ENCODE results near the gene RNU4-1. TPM values are rescaled to one million over a fixed set of nuclear protein-coding genes. Genes with fewer than 3 reads are reported as not detected.
"Not testable (repeated sequence)": the region's sequence is repeated elsewhere in the genome, so short reads cannot be mapped to it uniquely, and the experiment has no call there.

The RNU4-1 gene
- total RNA-seq, 1 donor from 2014 or later, result 3,252 TPM

DNA sequence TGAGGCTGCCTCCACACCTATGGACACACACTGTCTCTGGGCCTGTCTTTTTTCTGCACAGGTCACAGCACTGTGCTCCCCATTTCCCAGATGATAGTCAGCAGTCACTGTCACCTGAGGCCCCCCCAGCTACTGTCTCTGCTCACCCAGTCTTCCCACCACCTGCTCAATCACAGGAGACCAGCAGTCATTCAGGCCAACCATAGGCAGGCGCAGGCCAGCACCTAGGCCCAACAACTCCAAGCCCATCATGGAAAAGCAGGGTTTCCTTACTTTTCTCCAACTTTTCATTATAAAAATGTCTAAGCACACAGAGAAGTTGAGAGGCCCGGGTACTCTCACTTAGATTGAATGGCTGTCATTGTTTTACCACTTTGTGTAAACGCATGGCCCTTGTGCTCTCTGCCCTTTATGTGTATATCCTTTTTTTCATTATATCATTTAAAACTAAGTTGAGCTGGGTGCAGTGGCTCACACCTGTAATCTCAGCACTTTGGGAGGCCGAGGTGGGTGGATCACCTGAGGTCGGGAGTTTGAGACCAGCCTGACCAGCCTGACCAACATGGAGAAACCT is 34.6 kb downstream of the RNU4-1 start:
- Mint-ChIP-seq H3K27ac (ENCODE audit: unreplicated experiment) (peak overlapping the region; percentile 92), H3K9me3 (ENCODE audit: unreplicated experiment) (no peaks in the 10 kb centered on the region), H3K4me3 (ENCODE audit: unreplicated experiment) (no peak overlapping the region), H3K4me1 (ENCODE audit: unreplicated experiment) (peaks cover 66% of the 10 kb centered on the region), H3K36me3 (ENCODE audit: unreplicated experiment) (peaks cover 5% of the 10 kb centered on the region), H3K27me3 (ENCODE audit: unreplicated experiment) (no peaks in the 10 kb centered on the region)
- DNase-seq (ENCODE audit: extremely low spot score, unreplicated experiment), result no peak
- no peak for TF ChIP-seq CTCF (IDR thresholded peaks at IDR 0.05)

- Mint-ChIP-seq H3K27ac (ENCODE audit: unreplicated experiment) (peak overlapping the region; percentile 92), H3K36me3 (ENCODE audit: unreplicated experiment) (peaks cover 5% of the 10 kb centered on the region), H3K4me1 (ENCODE audit: unreplicated experiment) (peaks cover 62% of the 10 kb centered on the region), H3K4me3 (ENCODE audit: unreplicated experiment) (peak overlapping the region; percentile 50), H3K9me3 (ENCODE audit: unreplicated experiment) (no peaks in the 10 kb centered on the region), H3K27me3 (ENCODE audit: unreplicated experiment) (no peaks in the 10 kb centered on the region)
- peak; percentile 83 for DNase-seq (ENCODE audit: extremely low spot score, unreplicated experiment)
- no peak for TF ChIP-seq CTCF (IDR thresholded peaks at IDR 0.05)
These were observed 35.8 kb downstream of the RNU4-1 start for GRCh38 chr12:120257041-120257821.

- peak overlapping the region; percentile 60 for H3K27ac Mint-ChIP-seq (ENCODE audit: unreplicated experiment)
- no peaks in the 10 kb centered on the region for H3K27me3 Mint-ChIP-seq (ENCODE audit: unreplicated experiment)
- H3K36me3 Mint-ChIP-seq (ENCODE audit: unreplicated experiment), result peaks cover 5% of the 10 kb centered on the region
- no peak overlapping the region for H3K4me3 Mint-ChIP-seq (ENCODE audit: unreplicated experiment)
- no peak for DNase-seq (ENCODE audit: extremely low spot score, unreplicated experiment)
- peaks cover 61% of the 10 kb centered on the region for H3K4me1 Mint-ChIP-seq (ENCODE audit: unreplicated experiment)
- no peak for TF ChIP-seq CTCF (IDR thresholded peaks at IDR 0.05)
- no peaks in the 10 kb centered on the region for H3K9me3 Mint-ChIP-seq (ENCODE audit: unreplicated experiment)
These were observed 38.2 kb downstream of the RNU4-1 start for GRCh38 chr12:120254809-120255208.

DNA sequence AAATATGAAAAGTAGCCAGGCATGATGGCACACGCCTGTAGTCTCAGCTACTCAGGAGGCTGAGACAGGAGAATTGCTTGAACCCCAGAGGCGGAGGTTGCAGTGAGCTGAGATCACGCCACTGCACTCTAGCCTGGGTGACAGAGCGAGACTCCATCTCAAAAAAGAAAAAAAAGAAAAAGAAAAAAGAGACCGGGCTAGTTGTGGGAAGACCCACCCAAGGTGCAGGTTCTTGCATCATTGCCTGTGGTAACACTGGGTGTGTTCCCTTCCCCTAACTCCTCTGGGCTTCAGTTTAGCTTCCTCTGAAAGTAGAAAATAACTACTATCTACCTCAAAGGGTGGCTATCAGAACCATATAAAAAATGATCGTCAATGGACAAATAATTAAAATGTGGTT is 39.7 kb downstream of the RNU4-1 start:
- DNase-seq (ENCODE audit: extremely low spot score, unreplicated experiment); H3K36me3 Mint-ChIP-seq (ENCODE audit: unreplicated experiment); H3K4me3 Mint-ChIP-seq (ENCODE audit: unreplicated experiment); H3K27me3 Mint-ChIP-seq (ENCODE audit: unreplicated experiment); H3K27ac Mint-ChIP-seq (ENCODE audit: unreplicated experiment); H3K9me3 Mint-ChIP-seq (ENCODE audit: unreplicated experiment): not testable (repeated sequence)
- peaks cover 63% of the 10 kb centered on the region for H3K4me1 Mint-ChIP-seq (ENCODE audit: unreplicated experiment)

DNA sequence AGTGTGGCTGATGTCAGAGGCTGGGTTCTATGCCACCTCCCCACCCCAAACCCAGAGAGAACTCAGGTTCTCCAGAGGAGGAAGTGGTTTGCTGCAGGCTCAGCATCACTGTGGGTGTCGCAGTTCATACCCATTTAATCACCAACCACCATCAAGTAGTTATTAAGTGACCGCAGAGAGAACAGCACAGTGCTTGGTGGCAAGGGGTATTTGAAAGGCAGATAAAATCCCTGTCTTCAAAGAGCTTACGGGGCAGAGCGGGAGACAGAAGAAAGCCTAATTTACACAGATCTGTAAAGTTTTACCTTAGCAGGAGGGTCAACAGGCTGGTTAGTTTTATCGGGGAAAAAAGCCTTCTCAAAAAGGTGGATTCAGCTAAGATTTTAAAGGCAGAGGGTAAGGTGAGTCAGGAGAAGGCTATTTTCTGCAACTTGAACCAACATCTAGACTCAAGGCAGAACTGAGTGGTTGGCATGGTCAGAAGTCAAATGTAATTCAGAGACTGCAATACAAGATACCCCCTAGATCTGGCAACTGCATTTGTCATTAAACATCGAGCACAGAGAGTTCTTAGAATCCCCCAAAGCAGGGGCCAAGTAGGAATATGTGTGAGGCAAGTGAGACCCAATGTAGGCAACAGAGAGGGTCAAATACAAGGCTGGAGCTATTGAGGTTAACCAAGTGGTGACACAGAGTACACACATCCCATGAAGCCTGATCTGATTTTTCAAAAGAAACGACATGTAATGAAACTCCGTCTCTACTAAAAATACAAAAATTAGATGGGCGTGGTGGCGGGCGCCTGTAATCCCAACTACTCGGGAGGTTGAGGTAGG is 40.7 kb downstream of the RNU4-1 start:
- Mint-ChIP-seq H3K4me3 (ENCODE audit: unreplicated experiment) (no peak overlapping the region), H3K36me3 (ENCODE audit: unreplicated experiment) (peaks cover 5% of the 10 kb centered on the region), H3K4me1 (ENCODE audit: unreplicated experiment) (peaks cover 63% of the 10 kb centered on the region), H3K9me3 (ENCODE audit: unreplicated experiment) (no peaks in the 10 kb centered on the region), H3K27me3 (ENCODE audit: unreplicated experiment) (no peaks in the 10 kb centered on the region), H3K27ac (ENCODE audit: unreplicated experiment) (no peak overlapping the region)
- DNase-seq (ENCODE audit: extremely low spot score, unreplicated experiment), result no peak
- TF ChIP-seq CTCF (IDR thresholded peaks at IDR 0.05), result no peak

DNA sequence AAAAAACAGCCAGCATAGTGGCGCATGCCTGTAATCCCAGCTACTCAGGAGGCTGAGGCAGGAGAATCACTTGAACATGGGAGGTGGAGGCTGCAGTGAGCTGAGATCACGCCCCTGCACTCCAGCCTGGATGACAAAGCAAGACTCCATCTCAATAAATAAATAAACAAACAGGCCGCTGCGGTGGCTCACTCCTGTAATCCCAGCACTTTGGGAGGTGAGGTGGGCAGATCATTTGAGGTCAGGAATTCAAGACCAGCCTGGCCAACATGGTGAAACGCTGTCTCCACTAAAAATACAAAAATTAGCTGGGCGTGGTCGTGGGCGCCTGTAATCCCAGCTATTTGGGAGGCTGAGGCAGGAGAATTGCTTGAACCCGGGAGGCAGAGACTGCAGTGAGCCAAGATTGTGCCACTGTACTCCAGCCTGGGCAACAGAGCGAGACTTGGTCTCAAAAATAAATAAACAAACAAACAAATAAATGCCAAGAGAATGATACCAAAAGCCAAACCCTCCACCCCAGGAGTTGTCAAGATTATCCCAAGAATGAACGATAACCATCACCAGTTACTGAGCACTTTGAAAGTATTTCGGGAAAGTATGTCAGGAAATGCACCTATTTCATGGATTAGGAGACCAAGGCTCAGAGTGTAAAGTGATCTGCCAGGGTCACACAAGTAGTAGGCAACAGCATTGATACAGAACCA is 41.5 kb downstream of the RNU4-1 start:
- H3K4me1 Mint-ChIP-seq (ENCODE audit: unreplicated experiment), result peaks cover 63% of the 10 kb centered on the region
- not testable (repeated sequence) for H3K27me3 Mint-ChIP-seq (ENCODE audit: unreplicated experiment); H3K36me3 Mint-ChIP-seq (ENCODE audit: unreplicated experiment); DNase-seq (ENCODE audit: extremely low spot score, unreplicated experiment); H3K9me3 Mint-ChIP-seq (ENCODE audit: unreplicated experiment); H3K4me3 Mint-ChIP-seq (ENCODE audit: unreplicated experiment); H3K27ac Mint-ChIP-seq (ENCODE audit: unreplicated experiment)

All from osteocyte (in vitro differentiated cells).